HL-60 (cell line): ENCODE data around the gene SGSH.

Experiments used
- DNase-seq, 2 experiments: peaks; one replicate each; pipeline ENCODE4 v3.0.0-alpha.2; 2010 to 2020; ENCODE audit warnings: low read depth in 1 of 2, low spot score in 1 of 2
- H3K27ac ChIP-seq: fragments of 250-450 bp; sonication (Bioruptor Pico); replicated peaks from 2 replicates; pipeline ENCODE4 v1.5.1; 2020; ENCODE audit warnings: mild to moderate bottlenecking, moderate library complexity
- H3K27me3 ChIP-seq: fragments of 250-450 bp; sonication (Bioruptor Pico); 2 replicates; pipeline ENCODE4 v1.5.1; 2021; ENCODE audit warnings: mild to moderate bottlenecking, moderate library complexity; ENCODE audit not compliant: insufficient read depth, poor library complexity, severe bottlenecking
- H3K4me3 ChIP-seq: replicated peaks from 2 replicates; pipeline ENCODE4 v1.5.1; 2011; ENCODE audit warnings: mild to moderate bottlenecking, control low read depth, low read length; ENCODE audit not compliant: insufficient read depth
- CTCF ChIP-seq: IDR thresholded peaks from one replicate; pipeline ENCODE4 v1.5.1; 2011; ENCODE audit warnings: low read length, control low read depth, inconsistent platforms; ENCODE audit not compliant: insufficient read depth
- GABPA ChIP-seq: IDR thresholded peaks from 2 replicates; pipeline ENCODE4 v1.6.1; 2012; ENCODE audit warnings: low read depth
- POLR2AphosphoS5 ChIP-seq: IDR thresholded peaks from 2 replicates; pipeline ENCODE4 v1.6.1; 2012; ENCODE audit warnings: low read depth
- REST ChIP-seq: IDR thresholded peaks from 2 replicates; pipeline ENCODE4 v1.6.1; 2012; ENCODE audit warnings: low read depth; ENCODE audit not compliant: insufficient replicate concordance
- SPI1 ChIP-seq: IDR thresholded peaks from 2 replicates; pipeline ENCODE4 v1.6.1; 2012; ENCODE audit warnings: low read depth, mild to moderate bottlenecking, borderline replicate concordance

Gene SGSH

GRCh38 chr17:80187090-80187489, 33.0 kb downstream of the SGSH start:
- DNase-seq: no peak
- H3K4me3 ChIP-seq: no peak overlapping the region
- H3K27ac ChIP-seq: no peak overlapping the region
- no peak for TF ChIP-seq GABPA
- TF ChIP-seq POLR2AphosphoS5: no peak
- TF ChIP-seq REST: no peak
- TF ChIP-seq SPI1: no peak
- no peaks in the 10 kb centered on the region for H3K27me3 ChIP-seq

GRCh38 chr17:80185968-80186367, 34.2 kb downstream of the SGSH start:
- H3K4me3 ChIP-seq: no peak overlapping the region
- no peaks in the 10 kb centered on the region for H3K27me3 ChIP-seq
- TF ChIP-seq SPI1: no peak
- no peak for TF ChIP-seq GABPA
- no peak for TF ChIP-seq POLR2AphosphoS5
- no peak for TF ChIP-seq CTCF
- no peak for TF ChIP-seq REST
- no peak for DNase-seq
- H3K27ac ChIP-seq: no peak overlapping the region

GRCh38 chr17:80184423-80184714, 35.8 kb downstream of the SGSH start:
- H3K4me3 ChIP-seq: no peak overlapping the region
- no peak for DNase-seq
- H3K27me3 ChIP-seq: peaks cover 2% of the 10 kb centered on the region
- TF ChIP-seq SPI1 (no peak), POLR2AphosphoS5 (no peak), GABPA (no peak), CTCF (no peak), REST (no peak)
- H3K27ac ChIP-seq: no peak overlapping the region
